GM19395 (cell line): ENCODE data around the gene NLN.
"Not testable (repeated sequence)": the region's sequence is repeated elsewhere in the genome, so short reads cannot be mapped to it uniquely, and the experiment has no call there.

Source experiments
- ATAC-seq: cut with Tn5 transposase; IDR thresholded peaks from one replicate; pipeline ENCODE4 v1.9.1; 2021; ENCODE audit warnings: mild to moderate bottlenecking, moderate library complexity; ENCODE audit not compliant: unreplicated experiment

Gene NLN

DNA sequence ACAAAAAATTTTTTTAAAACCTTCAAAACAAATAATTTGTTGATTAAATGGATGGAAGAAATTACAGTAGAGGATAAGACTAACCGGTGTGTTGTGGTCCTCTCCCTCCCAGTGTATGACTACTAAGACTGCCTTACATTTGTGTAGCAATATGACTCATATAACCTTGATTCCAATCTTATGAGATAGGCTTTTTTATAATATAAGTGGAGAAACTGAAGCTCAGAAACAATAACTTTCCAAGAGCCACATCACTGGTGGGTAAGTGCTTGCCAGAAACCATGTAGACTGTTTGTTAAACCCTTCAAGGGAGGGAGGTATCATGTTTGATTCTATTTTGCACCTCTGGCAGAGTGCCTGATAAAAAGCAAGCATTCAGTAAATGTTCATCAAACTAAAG is 47.5 kb downstream of the NLN start:
- no peak for ATAC-seq

DNA sequence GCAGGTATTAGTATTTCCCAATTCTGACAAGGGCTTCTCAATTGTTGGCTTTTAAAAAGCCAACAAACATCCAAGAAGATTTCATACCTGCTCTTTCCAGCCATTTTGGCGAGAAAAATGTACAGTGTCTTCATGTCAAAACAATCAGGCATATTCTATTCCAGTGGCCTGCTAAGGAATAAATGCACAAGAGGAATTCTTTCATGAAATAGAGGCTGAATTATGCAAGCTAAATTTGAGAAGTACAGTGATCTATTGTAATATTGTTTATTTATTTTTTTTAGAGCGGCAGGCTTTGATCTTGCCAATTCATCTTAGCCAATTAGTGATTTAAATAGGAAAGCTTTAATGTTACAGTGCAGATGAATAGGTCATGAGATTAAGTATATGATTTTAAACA is 49.3 kb downstream of the NLN start:
- ATAC-seq, result no peak

DNA sequence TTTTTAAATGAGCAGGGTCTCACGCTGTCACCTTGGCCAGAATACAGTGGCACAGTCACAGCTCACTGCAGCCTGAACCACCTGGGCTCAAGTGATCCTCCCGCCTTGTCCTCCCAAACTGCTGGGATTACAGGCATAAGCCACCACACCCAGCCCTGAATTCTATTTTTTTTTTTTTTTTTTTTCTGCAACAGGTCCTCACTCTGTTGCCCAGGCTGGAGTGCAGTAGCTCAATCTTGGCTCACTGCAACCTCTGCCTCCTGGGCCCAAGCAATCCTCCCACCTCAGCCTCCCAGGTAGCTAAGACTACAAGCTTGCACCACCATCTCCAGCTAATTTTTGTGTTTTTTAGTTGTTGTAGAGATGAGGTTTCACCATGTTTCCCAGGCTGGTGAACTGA is 51.0 kb downstream of the NLN start:
- not testable (repeated sequence) for ATAC-seq

DNA sequence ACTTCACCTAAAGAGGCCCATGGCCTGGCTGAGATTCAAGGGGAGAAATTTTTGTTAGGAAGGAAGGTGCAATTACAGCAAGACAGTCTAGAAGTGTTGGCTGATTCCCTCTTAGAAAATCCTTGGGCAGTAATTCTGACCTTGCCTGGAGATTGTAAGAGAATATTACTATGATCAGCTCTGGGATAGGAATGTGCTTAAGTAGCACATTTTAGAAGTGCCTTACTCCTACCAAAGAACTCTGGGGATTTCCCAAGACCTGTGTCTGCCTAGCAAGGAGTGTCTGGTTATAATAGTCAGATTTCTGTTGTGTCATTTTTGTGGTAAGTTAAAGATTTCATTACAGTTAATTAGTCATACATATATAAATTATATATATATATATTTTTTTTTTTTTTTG is 52.3 kb downstream of the NLN start:
- no peak for ATAC-seq

DNA sequence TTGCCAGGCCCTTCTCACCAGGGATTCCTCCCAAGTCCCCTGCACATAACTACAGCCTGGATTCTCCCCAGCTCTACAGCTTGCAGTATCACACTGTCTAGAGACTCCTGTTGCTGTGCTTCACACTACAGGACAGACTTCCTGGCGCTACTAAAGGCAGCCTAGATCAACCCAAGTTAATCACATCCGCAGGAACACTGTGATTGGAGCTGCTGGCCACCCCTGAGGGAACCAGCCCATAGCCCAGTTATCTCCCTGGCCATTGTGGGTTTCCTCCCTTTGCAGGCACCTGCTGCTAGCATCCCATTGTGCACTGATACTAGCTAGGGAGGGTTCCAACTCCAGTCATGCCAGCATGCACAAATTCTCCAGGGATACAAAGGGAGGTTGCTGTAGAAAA is 53.5 kb downstream of the NLN start:
- no peak for ATAC-seq

DNA sequence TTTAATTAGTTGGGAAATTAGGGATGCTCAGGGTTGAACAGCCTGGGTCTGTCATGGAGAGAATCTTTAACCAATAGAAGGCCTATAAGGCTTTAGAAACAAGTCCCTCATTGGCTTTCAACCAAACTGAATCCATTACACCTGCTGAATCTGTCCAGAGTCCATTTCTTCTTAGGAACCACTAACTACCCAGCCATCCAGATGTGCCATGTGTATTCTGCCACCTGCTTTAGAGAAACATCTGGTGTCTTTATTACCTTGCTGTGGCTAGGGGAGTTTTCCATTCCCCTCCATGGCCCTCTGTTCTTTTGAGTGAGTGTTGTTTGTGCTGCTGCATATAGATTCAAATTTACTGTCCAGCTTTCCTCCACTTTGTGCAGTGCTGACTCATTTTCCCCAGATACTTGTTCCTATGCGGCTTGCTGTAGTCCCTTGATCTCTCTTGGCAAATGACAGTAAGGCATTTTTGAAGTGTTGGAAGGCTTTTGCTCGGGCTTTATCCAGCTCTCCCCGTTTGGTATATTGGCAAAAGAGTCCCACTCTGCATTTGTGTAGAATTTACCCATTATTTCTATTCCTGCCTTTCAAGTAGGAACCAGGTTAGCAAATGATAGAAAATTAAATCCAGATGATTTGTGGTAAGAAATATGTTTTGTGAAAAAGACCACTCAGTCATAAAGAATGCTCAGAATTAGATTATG is 54.6 kb downstream of the NLN start:
- ATAC-seq, result no peak

DNA sequence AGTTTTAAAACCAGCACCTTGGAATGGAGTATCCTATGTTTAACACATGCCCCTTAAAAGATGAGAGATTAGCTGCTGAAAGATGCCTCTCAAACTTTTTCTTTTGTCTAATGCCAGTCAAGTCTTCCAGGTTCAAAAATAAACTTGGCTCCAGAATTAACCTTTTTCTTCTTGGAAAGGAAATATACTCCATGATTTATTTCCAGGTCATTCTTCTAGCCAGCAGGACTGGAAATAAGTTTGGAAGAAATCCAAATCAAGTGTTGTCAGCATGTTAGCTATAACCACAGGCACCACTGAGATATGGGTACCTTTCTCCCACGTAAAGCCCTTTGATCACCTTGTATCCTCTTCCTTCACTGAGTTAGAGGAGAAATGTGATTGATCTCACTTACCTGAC is 56.1 kb downstream of the NLN start:
- ATAC-seq, result no peak

DNA sequence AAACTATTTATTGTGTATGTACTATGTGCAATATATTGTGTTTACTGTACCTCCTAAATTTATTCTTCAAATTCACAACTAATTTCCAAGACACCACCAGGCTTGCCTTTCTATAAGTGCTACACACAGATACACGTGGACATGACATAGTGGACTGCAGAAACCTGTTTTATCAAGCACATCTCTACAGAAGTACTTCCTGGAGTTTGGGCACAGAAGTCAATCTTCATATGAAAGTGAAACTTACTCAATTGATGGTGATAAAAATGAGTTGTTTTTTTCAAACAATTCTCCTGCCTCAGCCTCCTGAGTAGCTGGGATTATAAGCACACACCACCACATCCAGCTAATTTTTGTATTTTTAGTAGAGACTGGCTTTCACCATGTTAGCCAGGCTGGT is 57.6 kb downstream of the NLN start:
- ATAC-seq, result peak; percentile 68

DNA sequence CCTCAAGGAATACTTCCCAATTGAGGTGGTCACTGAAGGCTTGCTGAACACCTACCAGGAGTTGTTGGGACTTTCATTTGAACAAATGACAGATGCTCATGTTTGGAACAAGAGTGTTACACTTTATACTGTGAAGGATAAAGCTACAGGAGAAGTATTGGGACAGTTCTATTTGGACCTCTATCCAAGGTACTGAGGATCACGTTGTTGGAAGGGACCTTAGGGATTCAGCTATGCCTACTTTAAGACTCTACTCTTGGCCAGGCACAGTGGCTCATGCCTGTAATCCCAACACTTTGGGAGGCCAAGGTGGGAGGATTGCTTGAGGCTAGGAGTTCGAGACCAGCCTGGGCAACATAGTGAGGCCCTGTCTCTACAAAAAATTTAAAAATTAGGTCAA is 66.3 kb downstream of the NLN start:
- ATAC-seq, result not testable (repeated sequence)

DNA sequence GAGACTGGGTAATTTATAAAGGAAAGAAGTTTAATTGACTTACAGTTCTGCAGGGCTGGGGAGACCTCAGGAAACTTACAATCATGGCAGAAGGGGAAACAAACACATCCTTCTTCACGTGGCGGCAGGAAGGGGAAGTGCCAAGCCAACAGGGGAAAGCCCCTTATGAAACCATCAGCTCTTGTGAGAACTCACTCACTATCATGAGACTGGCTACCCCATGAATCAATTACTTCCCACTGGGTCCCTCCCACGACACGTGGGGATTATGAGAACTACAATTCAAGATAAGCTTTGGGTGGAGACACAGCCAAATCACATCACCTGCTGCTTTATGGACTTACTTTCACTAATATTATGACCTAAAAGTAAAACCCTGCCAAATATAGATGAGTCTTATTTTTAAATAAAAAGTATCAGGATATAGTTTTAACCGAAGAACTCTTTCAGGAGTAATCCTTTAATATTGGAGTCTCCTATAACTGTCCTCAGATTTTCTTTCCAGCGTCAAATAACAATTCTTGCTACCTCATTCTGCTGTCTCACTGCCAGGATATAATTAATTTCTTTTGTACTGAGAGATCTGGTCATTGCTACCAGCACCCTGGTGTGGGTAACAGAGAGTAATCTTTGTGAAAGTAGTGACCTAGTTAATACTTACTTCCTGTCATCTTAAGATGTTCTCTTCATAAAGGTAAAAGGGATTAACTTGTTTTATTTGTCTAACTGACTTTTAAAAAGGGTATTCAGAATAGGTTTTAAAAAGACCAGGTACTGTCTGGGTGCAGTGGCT is 68.6 kb downstream of the NLN start:
- no peak for ATAC-seq

DNA sequence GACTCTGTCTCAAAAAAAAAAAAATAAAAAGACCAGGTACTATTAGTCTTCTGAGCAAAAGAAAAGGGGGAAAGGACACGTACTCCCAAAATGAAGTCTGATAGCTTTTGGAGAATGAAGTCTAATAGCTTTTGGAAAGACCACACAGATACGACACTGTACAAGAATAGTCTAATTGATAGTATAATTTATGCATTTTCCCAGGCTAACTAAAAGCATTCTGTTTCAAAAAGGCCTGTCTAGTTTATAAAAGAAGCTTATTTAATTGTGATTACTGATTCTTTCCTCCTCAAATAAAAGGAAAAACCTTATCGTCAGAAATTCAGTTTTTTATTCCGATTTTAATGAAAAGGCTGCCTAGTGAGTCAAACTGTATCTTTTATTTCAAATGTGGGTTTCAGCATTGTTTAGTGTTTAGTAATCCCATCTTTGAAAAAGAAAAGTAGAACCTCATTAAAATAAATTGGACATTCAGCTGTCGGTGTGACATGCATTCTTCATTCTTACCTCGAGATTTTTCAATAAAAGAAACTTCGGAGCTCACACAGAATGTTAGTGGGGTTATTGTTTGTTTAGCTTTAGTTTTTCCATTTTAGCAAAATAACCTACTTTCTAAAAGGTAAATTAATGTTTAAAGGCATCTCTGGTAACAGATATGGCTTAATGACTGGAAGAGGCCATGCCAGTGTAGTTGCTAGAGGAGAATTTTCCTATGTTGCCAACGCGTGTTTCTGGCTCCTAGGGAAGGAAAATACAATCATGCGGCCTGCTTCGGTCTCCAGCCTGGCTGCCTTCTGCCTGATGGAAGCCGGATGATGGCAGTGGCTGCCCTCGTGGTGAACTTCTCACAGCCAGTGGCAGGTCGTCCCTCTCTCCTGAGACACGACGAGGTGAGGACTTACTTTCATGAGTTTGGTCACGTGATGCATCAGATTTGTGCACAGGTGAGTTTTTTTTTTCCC is 70.0 kb downstream of the NLN start:
- ATAC-seq, result no peak

DNA sequence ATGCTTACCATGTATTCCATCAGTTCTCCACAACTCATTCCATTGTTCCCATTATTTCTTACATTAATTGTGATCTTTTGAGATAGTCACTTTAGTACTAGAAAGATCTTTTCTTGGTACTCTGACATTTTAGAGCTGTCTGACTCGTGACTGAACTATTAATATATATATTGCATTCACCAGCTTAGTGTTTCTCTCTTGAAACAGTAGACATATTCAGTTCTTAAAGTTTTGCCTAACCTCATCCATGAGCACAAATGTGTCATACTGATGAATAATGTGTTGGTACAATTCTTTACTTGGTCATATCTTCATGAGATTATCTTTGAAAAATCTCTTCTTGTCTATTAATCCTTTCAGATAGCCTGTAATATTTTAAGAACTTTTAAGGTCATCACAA is 74.3 kb downstream of the NLN start:
- no peak for ATAC-seq

DNA sequence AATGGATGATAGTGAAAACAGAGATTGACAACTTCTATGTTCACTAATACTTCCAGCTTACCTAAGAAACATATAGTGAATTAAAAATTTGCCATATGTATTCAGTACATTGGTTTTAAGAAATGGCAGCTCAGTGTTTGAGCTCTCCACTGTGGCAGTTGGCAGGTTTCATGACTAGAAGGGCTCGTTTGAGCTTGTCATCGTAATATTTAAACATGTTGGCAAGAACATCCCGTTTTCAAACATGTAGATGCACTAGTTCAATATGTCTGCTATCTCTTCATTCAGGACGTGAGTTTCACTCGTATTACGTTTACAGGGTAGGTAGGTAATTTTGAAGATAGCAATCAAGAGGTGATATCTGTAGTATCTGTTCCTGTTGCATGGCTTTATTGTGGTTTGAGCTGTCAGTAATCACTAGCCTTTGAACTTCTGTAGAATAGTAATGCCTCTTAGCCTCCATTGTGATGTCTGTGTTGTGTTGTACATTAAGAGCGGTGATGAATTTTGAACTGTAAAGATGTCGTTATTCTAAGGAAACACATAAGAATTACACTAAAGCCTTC is 74.8 kb downstream of the NLN start:
- ATAC-seq, result no peak

DNA sequence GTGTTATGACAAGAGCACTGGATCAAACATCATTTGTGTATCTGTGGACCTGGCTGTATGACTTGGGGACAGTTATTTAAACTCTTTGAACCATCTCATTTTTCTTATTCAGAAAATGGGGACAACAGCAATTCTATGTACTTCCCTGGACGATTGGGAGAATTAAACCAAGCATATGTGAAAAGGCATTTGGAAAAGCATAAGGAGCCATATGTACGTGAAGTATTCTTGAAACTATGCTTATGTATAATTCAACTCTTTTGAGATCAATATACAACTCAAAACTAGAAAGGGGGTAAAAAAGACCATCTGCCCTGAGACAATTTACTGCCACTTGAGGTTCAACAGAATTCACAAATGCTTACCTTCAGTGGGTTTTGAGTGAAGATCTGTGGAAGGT is 75.5 kb downstream of the NLN start:
- no peak for ATAC-seq

DNA sequence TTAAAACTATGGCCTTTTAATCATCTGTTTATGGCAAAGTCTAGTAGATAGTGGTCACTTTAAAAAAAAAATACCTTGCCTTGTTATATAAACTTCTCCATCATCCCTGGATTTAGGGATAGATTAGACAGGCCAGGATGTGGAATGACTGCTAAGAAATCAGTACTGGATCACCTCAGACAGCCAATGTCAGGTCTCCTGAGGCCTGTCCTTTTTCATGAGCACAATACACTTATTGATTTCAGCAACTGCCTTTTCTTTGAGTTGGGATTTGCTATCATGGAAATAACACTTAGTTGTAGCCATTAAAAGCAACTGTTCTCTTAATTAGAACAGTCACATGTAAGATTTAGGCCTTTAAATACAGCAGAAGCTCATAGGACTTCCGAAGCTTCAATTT is 77.9 kb downstream of the NLN start:
- ATAC-seq, result no peak

DNA sequence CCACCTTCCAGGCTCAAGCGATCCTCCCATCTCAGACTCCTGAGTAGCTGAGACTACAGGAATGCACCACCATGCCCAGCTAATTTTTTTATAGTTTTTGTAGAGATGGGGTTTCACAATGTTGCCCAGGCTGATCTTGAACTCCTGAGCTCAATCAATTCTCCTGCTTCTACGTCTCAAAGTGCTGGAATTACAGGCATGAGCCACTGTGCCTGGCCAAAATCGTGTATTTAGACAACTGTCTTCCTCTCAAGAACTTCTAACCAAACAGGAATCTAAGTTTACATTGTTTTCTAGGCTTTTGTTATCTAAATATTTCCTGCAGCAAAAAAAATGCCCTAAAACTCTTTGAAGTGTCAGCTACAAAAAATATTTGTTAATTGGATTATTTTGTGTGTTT is 78.8 kb downstream of the NLN start:
- ATAC-seq, result no peak

DNA sequence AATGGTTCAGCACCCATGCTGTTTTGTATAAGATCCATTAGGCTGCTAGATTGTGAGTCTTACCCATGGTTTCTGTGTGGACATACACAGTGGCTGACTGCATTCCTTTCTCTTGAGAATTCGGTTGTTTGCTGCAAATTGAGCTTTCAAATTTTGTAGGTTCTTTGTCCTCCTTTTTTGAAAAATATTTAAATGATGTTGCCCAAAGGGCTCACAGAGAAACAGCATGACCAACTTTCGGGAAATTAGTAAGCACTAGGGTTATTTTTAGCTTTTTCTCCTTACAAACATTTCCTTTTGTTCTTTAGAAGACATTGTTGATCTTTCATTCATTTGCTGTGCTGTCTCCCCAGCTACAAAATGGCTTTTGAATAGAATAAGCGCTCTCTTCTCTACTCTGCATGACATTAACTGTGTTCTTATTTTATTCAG is 79.4 kb downstream of the NLN start:
- no peak for ATAC-seq

DNA sequence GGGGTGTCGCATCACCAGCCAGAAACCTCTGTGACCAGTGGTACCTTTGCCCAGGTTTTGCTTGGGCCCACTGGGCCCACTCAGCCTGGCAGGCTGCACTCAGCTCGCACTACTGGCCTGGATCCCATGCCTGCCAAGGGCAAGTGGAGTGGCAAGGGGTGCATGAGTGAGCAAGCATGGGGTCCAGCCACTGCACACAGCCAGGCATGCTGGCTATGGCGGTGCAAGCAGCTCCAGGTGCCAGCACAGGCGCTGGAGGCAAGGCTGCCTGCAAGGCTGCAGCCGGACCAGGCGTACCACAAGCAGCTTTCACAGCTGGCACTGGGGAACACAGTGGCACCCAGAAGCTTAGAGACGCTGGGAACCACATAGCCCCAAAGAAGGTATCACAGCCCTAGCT is 80.1 kb downstream of the NLN start:
- ATAC-seq, result no peak

DNA sequence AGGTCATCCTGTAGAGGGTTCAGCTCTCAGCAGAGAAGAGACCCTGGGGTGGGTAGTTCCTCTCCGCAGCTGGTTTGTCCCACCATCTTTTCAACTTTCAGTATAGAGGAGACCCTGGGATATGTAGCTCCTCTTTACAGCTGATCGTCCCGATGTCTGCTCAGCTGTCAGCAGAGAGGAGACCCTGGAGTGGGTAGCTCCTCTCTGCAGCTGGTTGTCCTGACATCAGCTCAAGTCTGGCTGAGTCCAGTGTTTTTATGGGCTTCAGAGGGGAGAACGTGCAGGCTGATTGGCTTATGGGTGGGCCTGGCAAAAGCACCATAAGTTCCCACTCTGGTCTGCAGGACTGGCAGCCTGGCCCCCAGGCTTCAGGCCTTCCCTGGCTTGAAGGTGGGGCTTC is 80.8 kb downstream of the NLN start:
- ATAC-seq, result no peak

DNA sequence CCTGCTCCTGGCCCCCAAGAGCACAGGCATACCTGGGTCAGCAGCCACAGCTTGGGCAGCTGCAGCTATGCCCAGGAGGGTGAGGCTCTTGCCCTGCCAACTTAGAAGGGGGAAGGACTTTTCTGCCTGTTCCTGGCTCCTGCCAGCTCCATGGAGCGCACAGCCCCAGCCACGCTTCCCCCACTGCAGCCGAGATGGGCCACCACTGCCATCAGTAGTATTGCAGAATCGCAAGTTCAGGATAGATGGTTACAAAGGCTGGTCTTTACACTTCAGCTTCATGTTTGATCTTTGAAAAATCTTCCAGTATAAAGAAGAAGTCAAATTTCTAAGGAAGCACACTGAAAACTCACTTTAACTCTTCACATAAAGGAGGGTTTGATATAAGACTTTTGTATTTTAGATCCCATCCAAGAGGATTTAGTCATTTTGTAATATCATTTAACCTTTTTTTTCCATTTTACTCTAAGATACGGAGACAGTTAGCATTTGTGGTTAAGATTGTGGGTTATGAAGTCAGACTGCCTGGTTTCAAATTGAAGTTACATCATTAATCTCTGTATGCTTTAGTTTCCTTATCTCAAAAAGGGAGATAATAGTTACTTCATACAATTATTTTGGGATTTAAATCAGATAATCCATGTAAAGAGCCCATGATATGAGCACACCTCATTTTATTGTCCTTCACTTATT is 81.8 kb downstream of the NLN start:
- no peak for ATAC-seq

DNA sequence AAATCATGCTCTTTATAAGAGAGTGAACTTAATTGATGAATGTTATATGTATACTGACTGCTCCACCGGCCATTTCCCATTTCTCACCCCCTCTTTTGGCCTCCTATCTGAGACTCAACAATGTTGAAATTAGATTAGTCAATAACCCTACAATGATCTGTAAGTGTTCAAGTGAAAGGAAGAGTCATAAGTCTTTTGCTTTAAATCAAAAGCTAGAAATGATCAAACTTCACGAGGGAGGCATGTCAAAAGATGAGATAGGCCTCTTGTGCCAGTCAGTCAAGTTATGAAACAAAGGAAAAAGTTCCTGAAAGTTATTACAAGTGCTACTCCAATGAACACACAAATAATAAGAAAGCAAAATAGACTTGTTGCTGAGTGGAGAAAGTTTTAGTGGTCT is 83.1 kb downstream of the NLN start:
- ATAC-seq, result no peak
